IMR-90 (cell line): ENCODE results near the gene KDM2A. TPM values are rescaled to one million over a fixed set of nuclear protein-coding genes. Genes with fewer than 3 reads are reported as not detected.

ENCODE experiments used
- ATAC-seq: fragments of 200-7000 bp; cut with Tn5 transposase; 2 replicates; pipeline ENCODE4 v1.9.1; 2020; ENCODE audit warnings: low read depth, mild to moderate bottlenecking, moderate library complexity
- BruUV-seq: library from RNA; stranded (reverse); fragments of 400-500 nt; replicated peaks from 2 replicates; lab custom pipeline; 2021; lab: Mats Ljungman, UMichigan
- CTCF ChIA-PET: fragments of 300-600 bp; formaldehyde crosslinking; extraction: SDS; loops from one replicate; lab custom pipeline; 2021; ENCODE audit warnings: antibody characterized with exemption; lab: Yijun Ruan, JAX
- POLR2A ChIA-PET: fragments of 300-600 bp; sonication (Branson Sonifier 250); formaldehyde crosslinking; loops from one replicate; lab custom pipeline; 2022; ENCODE audit warnings: antibody characterized with exemption; ENCODE audit not compliant: unreplicated experiment; lab: Charles Lee
- DNase-seq: peaks from one replicate; pipeline ENCODE4 v3.0.0; 2013
- H2AFZ ChIP-seq: replicated peaks from 2 replicates; pipeline ENCODE3; 2013; ENCODE audit warnings: low read length, mild to moderate bottlenecking; ENCODE audit not compliant: poor library complexity
- H2AK5ac ChIP-seq: 2 replicates; pipeline ENCODE4 v1.6.1; 2013; ENCODE audit warnings: low read depth, low read length, inconsistent platforms
- H2AK9ac ChIP-seq: replicated peaks from 2 replicates; pipeline ENCODE3; 2013; ENCODE audit warnings: mild to moderate bottlenecking, low read depth, low read length, moderate library complexity; ENCODE audit not compliant: poor library complexity
- H2BK120ac ChIP-seq: 2 replicates; pipeline ENCODE4 v1.6.1; 2013; ENCODE audit warnings: low read depth, low read length, inconsistent platforms
- H2BK15ac ChIP-seq: 3 replicates; pipeline ENCODE4 v1.6.1; 2013; ENCODE audit warnings: low read depth, low read length, inconsistent platforms
- H2BK20ac ChIP-seq: 2 replicates; pipeline ENCODE4 v1.6.1; 2013; ENCODE audit warnings: low read depth, mild to moderate bottlenecking, inconsistent platforms, low read length, moderate library complexity
- H2BK5ac ChIP-seq: 2 replicates; pipeline ENCODE4 v1.6.1; 2013; ENCODE audit warnings: mild to moderate bottlenecking, low read depth, low read length, inconsistent platforms; ENCODE audit not compliant: poor library complexity, severe bottlenecking
- H3K14ac ChIP-seq: replicated peaks from 2 replicates; pipeline ENCODE4 v1.6.1; 2013; ENCODE audit warnings: low read depth, low read length, inconsistent platforms
- H3K18ac ChIP-seq: 2 replicates; pipeline ENCODE4 v1.6.1; 2013; ENCODE audit warnings: low read depth, low read length, control low read depth
- H3K23ac ChIP-seq: 2 replicates; pipeline ENCODE4 v1.6.1; 2013; ENCODE audit warnings: low read depth, low read length, inconsistent platforms
- H3K27ac ChIP-seq: 2 replicates; pipeline ENCODE4 v1.5.1; 2013; ENCODE audit warnings: mild to moderate bottlenecking, control low read depth, low read length; ENCODE audit not compliant: insufficient read depth
- H3K27me3 ChIP-seq: 2 replicates; pipeline ENCODE4 v1.6.1; 2013; ENCODE audit warnings: low read length; ENCODE audit not compliant: control insufficient read depth, insufficient read depth
- H3K36me3 ChIP-seq: 2 replicates; pipeline ENCODE4 v1.6.1; 2013; ENCODE audit warnings: low read length, mixed read lengths; ENCODE audit not compliant: control insufficient read depth, insufficient read depth
- H3K4ac ChIP-seq: 2 replicates; pipeline ENCODE4 v1.6.1; 2013; ENCODE audit warnings: low read depth, low read length, inconsistent platforms
- H3K4me1 ChIP-seq: 2 replicates; pipeline ENCODE4 v1.6.1; 2013; ENCODE audit warnings: low read length, mixed read lengths; ENCODE audit not compliant: control insufficient read depth, insufficient read depth
- H3K4me2 ChIP-seq: 2 replicates; pipeline ENCODE4 v1.6.1; 2013; ENCODE audit warnings: low read depth, mild to moderate bottlenecking, control low read depth, low read length, moderate library complexity
- H3K4me3 ChIP-seq: 2 replicates; pipeline ENCODE4 v1.5.1; 2013; ENCODE audit warnings: low read depth, mild to moderate bottlenecking, control low read depth, low read length, moderate library complexity; ENCODE audit not compliant: insufficient read depth
- H3K56ac ChIP-seq: 2 replicates; pipeline ENCODE4 v1.6.1; 2013; ENCODE audit warnings: low read length, inconsistent platforms; ENCODE audit not compliant: insufficient read depth; ENCODE audit errors: extremely low read depth
- H3K79me1 ChIP-seq, 2 experiments: 2 replicates each; pipeline ENCODE4 v1.6.1; 2013; ENCODE audit warnings: low read length in 2 of 2, inconsistent platforms in 1 of 2, low read depth in 1 of 2
- H3K9ac ChIP-seq: 2 replicates; pipeline ENCODE4 v1.6.1; 2013; ENCODE audit warnings: low read depth, low read length, control low read depth
- H3K9me1 ChIP-seq: 2 replicates; pipeline ENCODE4 v1.6.1; 2013; ENCODE audit warnings: low read length, inconsistent platforms; ENCODE audit not compliant: insufficient read depth
- H3K9me3 ChIP-seq: 2 replicates; pipeline ENCODE4 v1.6.1; 2013; ENCODE audit warnings: low read length; ENCODE audit not compliant: control insufficient read depth, insufficient read depth
- H4K20me1 ChIP-seq: 2 replicates; pipeline ENCODE4 v1.6.1; 2013; ENCODE audit warnings: low read length, inconsistent platforms; ENCODE audit not compliant: insufficient read depth
- H4K5ac ChIP-seq: 2 replicates; pipeline ENCODE4 v1.6.1; 2013; ENCODE audit warnings: mild to moderate bottlenecking, low read depth, low read length, control low read depth
- H4K8ac ChIP-seq, 2 experiments: 2 replicates each; pipeline ENCODE4 v1.6.1; 2013; ENCODE audit warnings: low read depth in 2 of 2, low read length in 2 of 2, control low read depth in 1 of 2, inconsistent platforms in 1 of 2
- H4K91ac ChIP-seq: 2 replicates; pipeline ENCODE4 v1.6.1; 2013; ENCODE audit warnings: low read depth, low read length, inconsistent platforms; ENCODE audit not compliant: insufficient read depth
- FOS ChIP-seq: fragments of 150-350 bp; IDR thresholded peaks from 2 replicates; pipeline ENCODE4 v1.6.1; 2016; ENCODE audit warnings: low read depth, low read length
- MAZ ChIP-seq: IDR thresholded peaks from 2 replicates; pipeline ENCODE4 v1.6.1; 2012; ENCODE audit warnings: low read depth, mild to moderate bottlenecking, low read length, improper control_type of control experiment, moderate library complexity, borderline replicate concordance
- MXI1 ChIP-seq: IDR thresholded peaks from 2 replicates; pipeline ENCODE4 v1.6.1; 2012; ENCODE audit warnings: low read depth, mild to moderate bottlenecking, low read length, moderate library complexity, borderline replicate concordance
- RCOR1 ChIP-seq: IDR thresholded peaks from 2 replicates; pipeline ENCODE4 v1.6.1; 2012; ENCODE audit warnings: mild to moderate bottlenecking, low read length, improper control_type of control experiment; ENCODE audit not compliant: insufficient replicate concordance
- WGBS, 2 experiments: methylation state at CpG; one replicate each; pipeline versions ENCODE4 v1.1.5 to v1.1.7; 2013; ENCODE audit warnings: missing lambda C conversion rate in 2 of 2; ENCODE audit not compliant: insufficient read length in 1 of 2; ENCODE audit errors: extremely low coverage in 2 of 2; 5-methylcytosine and 5-hydroxymethylcytosine counted together
- dilution Hi-C: fragments of 300-500 bp; cut with HindIII; formaldehyde crosslinking; loops from one replicate; pipeline ENCODE4 v1.14.3; 2018; ENCODE audit warnings: low sequenced_read_pairs; ENCODE audit not compliant: unreplicated experiment
- in situ Hi-C: fragments of 300-500 bp; cut with MboI; formaldehyde crosslinking; loops from 3 replicates; pipeline ENCODE4 v1.14.3; 2019; ENCODE audit warnings: low sequenced_read_pairs, inconsistent platforms, mixed read lengths
- intact Hi-C: fragments of 100-400 bp; cut with micrococcal nuclease; formaldehyde crosslinking; loops from 2 replicates; pipeline ENCODE4 v1.10.0; 2022
- polyA plus RNA-seq, 3 experiments: library from polyadenylated mRNA; depleted of rRNA; stranded (reverse); fragments of >200 nt; gene quantifications; 2 replicates each; pipeline ENCODE4 v1.2.3, GENCODE V29; 2012; ENCODE audit warnings: low replicate concordance in 1 of 3
- total RNA-seq: library from RNA; depleted of rRNA; stranded (reverse); fragments of >200 nt; gene quantifications from 2 replicates; pipeline ENCODE4 v1.2.3, GENCODE V29; 2012

Gene KDM2A
- total and polyA plus RNA-seq, 2 of the 4 experiments (the other 2 are of a cell fraction): 26.7 to 42.6 TPM

DNA sequence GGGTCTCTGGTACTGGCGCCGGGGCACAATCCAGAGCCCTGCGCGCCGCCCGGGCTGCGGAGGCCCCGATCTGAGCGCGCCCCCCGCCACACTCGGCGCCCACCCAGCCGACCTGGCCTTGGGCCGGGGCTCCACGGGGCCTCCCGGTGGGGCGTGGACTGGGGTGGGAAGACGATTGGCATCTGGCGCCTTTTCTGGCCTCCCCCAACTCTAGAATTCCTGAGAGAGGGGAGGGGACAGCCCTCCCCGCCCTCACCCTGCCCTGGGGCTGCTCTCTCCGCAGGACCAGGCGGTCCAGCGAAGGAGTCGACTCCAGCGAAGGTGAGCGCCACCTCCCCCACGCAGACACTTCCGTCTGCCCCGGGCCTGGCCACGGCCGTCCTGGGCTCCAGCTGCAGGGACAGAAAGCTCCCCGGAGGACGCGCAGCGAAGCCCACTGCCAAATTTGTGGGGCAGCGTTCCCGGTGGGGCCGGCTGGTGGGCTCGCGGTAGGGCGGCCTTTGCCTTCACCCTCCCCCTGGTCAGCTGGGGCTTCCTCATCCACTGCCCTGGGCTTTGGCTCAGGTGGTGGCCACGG, 184.9 kb downstream of the KDM2A start:
- intact Hi-C loops: loop anchor here (2.0 kb wide), 1 partner anchor 15 kb away; the partner anchor contains the start of gene ANKRD13D
- H3K23ac ChIP-seq: peak overlapping the region; percentile 59; the same call in 1 of the 2 replicates
- H3K9ac ChIP-seq: peak overlapping the region; percentile 90
- peak overlapping the region; percentile 95 for H2AK9ac ChIP-seq
- BruUV-seq: no TSS peak
- ChIA-PET POLR2A (no interaction called here), CTCF (interaction anchor here (1.0 kb wide), 1 partner anchor 13 kb away, joined by 3 read pairs; no protein-coding TSS in a partner anchor)
- WGBS, 2 experiments: 9% methylated on average over 4 of the region's 43 CpGs; no CpG with 5 or more reads in 1 of the 2 experiments
- ATAC-seq: peak; percentile 21
- no peak overlapping the region for H2BK5ac ChIP-seq
- peaks cover 4% of the 10 kb centered on the region for H4K20me1 ChIP-seq
- H4K5ac ChIP-seq: no peak overlapping the region
- peak overlapping the region; percentile 86; the same call in 1 of the 2 replicates for H3K4ac ChIP-seq
- H3K14ac ChIP-seq: peak overlapping the region; percentile 63
- in situ Hi-C loops: no loop called here
- H2AK5ac ChIP-seq: peak overlapping the region; percentile 39; the same call in 1 of the 2 replicates
- no peak overlapping the region for H2BK120ac ChIP-seq
- peaks cover 44% of the 10 kb centered on the region for H3K36me3 ChIP-seq
- H2AFZ ChIP-seq: peak overlapping the region; percentile 99
- no peak for DNase-seq
- H4K8ac ChIP-seq: peak overlapping the region; percentile 75 to 80; a peak in 3 of 4 replicates
- H2BK15ac ChIP-seq: no peak overlapping the region
- no peak overlapping the region for H2BK20ac ChIP-seq
- H3K18ac ChIP-seq: peak overlapping the region; percentile 1; the same call in 1 of the 2 replicates
- peaks cover 2 to 33% of the 10 kb centered on the region in 2 experiments; a peak in 2 of 4 replicates for H3K79me1 ChIP-seq
- no peaks in the 10 kb centered on the region for H3K9me3 ChIP-seq
- dilution Hi-C loops: no loop called here
- peak overlapping the region; percentile 49; the same call in 1 of the 2 replicates for H4K91ac ChIP-seq
- H3K56ac ChIP-seq: no peak overlapping the region
- peaks cover 18% of the 10 kb centered on the region for H3K4me1 ChIP-seq
- H3K4me3 ChIP-seq: peak overlapping the region; percentile 100
- no peak for TF ChIP-seq RCOR1
- TF ChIP-seq FOS: no peak
- TF ChIP-seq MXI1: no peak
- peak; percentile 33; the same call in 1 of the 2 replicates for TF ChIP-seq MAZ
- no peaks in the 10 kb centered on the region for H3K27me3 ChIP-seq
- H3K27ac ChIP-seq: peak overlapping the region; percentile 88; the same call in 1 of the 2 replicates
- peaks cover 3% of the 10 kb centered on the region for H3K9me1 ChIP-seq
- H3K4me2 ChIP-seq: peak overlapping the region; percentile 91
